GM10266 (cell line): ENCODE data around the gene RAB7A.
"Not testable (repeated sequence)": the region's sequence is repeated elsewhere in the genome, so short reads cannot be mapped to it uniquely, and the experiment has no call there.

ENCODE experiments used
- DNase-seq: peaks from one replicate; pipeline ENCODE4 v3.0.0; 2012; ENCODE audit errors: extremely low spot score
- CTCF ChIP-seq: IDR thresholded peaks from 2 replicates; pipeline ENCODE4 v1.5.1; 2012; ENCODE audit warnings: mild to moderate bottlenecking, low read depth; ENCODE audit not compliant: control insufficient read depth, insufficient read depth; ENCODE audit errors: missing control alignments

The RAB7A gene

GRCh38 chr3:128742821-128743594 is 17.0 kb downstream of the RAB7A start:
- no peak for TF ChIP-seq CTCF
- no peak for DNase-seq

GRCh38 chr3:128745742-128746141 is 19.8 kb downstream of the RAB7A start:
- TF ChIP-seq CTCF = no peak
- DNase-seq = no peak

GRCh38 chr3:128746881-128747280 is 20.9 kb downstream of the RAB7A start:
- DNase-seq = no peak
- TF ChIP-seq CTCF = no peak

GRCh38 chr3:128748557-128748956 is 22.6 kb downstream of the RAB7A start:
- DNase-seq = no peak
- no peak for TF ChIP-seq CTCF

- no peak for DNase-seq
- no peak for TF ChIP-seq CTCF
Observed at GRCh38 chr3:128749035-128749434, 23.1 kb downstream of the RAB7A start.

- DNase-seq = not testable (repeated sequence)
Observed at GRCh38 chr3:128749561-128749960, 23.6 kb downstream of the RAB7A start.

- no peak for DNase-seq
- no peak for TF ChIP-seq CTCF
Observed at GRCh38 chr3:128753715-128754114, 27.7 kb downstream of the RAB7A start.

- no peak for TF ChIP-seq CTCF
- DNase-seq = no peak
Observed at GRCh38 chr3:128760042-128760441, 34.1 kb downstream of the RAB7A start.
